ENCODE results near the gene LRRC3. TPM values are rescaled to one million over a fixed set of nuclear protein-coding genes. Genes with fewer than 3 reads are reported as not detected.

LRRC3 gene
- total RNA-seq, 1 experiment from 2014 or later = 4.7 TPM

DNA sequence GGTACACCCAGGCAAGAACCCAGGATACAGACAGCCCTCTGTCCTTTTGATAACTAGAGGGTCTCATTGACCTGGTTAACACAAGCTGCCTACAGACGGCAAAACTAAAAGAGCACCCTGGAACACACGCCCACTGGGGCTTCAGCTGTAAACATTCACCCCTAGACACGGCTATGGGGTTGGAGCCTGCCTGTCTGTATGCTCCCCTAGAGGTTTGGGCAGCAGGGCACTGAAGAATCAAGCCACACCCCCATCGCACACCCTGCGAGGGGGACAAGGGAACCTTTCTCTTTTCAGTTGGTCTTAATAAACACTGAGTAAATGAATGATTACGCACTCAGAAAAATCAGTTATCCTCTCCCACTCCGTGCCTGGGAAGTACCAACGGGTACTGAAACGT lies 35.5 kb downstream of the LRRC3 start:
- POLR2A ChIA-PET = no interaction called here
- CTCF ChIA-PET = no interaction called here

DNA sequence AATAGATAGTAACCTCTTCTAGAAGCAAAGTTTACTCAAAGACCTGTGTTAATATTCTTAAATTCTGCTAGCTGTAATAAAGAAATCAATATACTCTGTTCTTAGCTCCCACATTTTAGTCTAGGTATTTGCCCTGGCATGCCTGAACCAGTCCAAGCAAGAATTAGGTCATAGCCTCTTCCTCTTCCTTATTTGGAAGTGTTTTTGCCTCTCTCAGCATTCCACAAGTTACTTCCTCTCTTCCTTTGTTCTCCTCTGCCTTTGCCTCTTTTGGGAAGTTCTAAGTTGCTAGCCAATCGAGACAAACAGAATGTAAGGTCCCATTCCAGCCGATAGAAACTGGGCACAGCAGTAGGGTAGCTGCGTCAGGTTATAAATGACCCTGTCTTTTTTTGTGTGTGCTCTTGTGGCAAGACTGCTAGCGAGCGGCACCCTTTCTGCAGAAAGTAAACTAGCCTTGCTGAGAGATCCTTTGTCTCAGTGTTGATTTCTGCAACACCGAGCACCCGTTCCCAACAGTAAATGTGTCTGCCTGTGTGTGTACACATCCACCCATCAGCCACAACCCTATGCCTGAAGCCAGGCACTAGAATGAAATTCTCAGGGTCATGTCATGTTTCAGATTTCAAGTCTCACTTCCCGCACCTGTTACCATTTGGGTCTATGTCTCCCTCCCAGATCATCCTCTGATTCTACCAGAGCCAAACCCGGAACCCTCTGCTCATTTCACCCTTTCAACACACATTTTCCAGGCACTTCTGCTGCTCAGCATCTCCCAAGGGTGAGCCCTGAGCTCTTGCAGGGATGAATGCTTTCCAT lies 37.5 kb downstream of the LRRC3 start:
- H3K27me3 ChIP-seq (replicated peaks; ENCODE audit: control insufficient read depth, insufficient read depth, low read length) = no peaks in the 10 kb centered on the region
- intact Hi-C loops (cut with micrococcal nuclease; ENCODE audit: unreplicated experiment) = no loop called here
- DNase-seq = no peak
- ChIA-PET CTCF (interaction anchor here (1.1 kb wide), 1 partner anchor 9 kb away, joined by 3 read pairs; no protein-coding TSS in a partner anchor), POLR2A (no interaction called here)
- no peak for TF ChIP-seq CTCF (IDR thresholded peaks at IDR 0.05; ENCODE audit: insufficient read depth in 1 of 2, low read depth in 1 of 2, low read length in 1 of 2, severe bottlenecking in 1 of 2, unreplicated experiment in 1 of 2)
- H3K36me3 ChIP-seq (ENCODE audit: control insufficient read depth, insufficient read depth, low read length) = no peaks in the 10 kb centered on the region
- Mint-ChIP-seq H3K4me3 (ENCODE audit: unreplicated experiment) (no peak overlapping the region), H3K4me1 (ENCODE audit: low read depth, unreplicated experiment) (peaks cover 6% of the 10 kb centered on the region), H3K27ac (ENCODE audit: unreplicated experiment) (no peak overlapping the region), H3K36me3 (ENCODE audit: insufficient read depth, unreplicated experiment) (no peaks in the 10 kb centered on the region), H3K9me3 (ENCODE audit: unreplicated experiment) (peaks cover 20% of the 10 kb centered on the region), H3K27me3 (ENCODE audit: insufficient read depth, unreplicated experiment) (no peaks in the 10 kb centered on the region)
- no TSS peak for BruUV-seq (replicated peaks)
- no peak overlapping the region for H3K4me3 ChIP-seq (ENCODE audit: low read depth, low read length)
- no peaks in the 10 kb centered on the region for H3K4me1 ChIP-seq
- peaks cover 14% of the 10 kb centered on the region for H3K9me3 ChIP-seq

More for the DNA sequence above, 35.5 kb downstream of the LRRC3 start:
- Histone ChIP-seq H3K9me3 (peaks cover 14% of the 10 kb centered on the region), H3K36me3 (ENCODE audit: control insufficient read depth, insufficient read depth, low read length) (no peaks in the 10 kb centered on the region), H3K27me3 (replicated peaks; ENCODE audit: control insufficient read depth, insufficient read depth, low read length) (no peaks in the 10 kb centered on the region), H3K4me3 (ENCODE audit: low read depth, low read length) (no peak overlapping the region), H3K4me1 (no peaks in the 10 kb centered on the region)
- DNase-seq = no peak
- no peaks in the 10 kb centered on the region for H3K36me3 Mint-ChIP-seq (ENCODE audit: insufficient read depth, unreplicated experiment)
- no peak for TF ChIP-seq CTCF (IDR thresholded peaks at IDR 0.05; ENCODE audit: insufficient read depth in 1 of 2, low read depth in 1 of 2, low read length in 1 of 2, severe bottlenecking in 1 of 2, unreplicated experiment in 1 of 2)
- H3K27me3 Mint-ChIP-seq (ENCODE audit: insufficient read depth, unreplicated experiment) = no peaks in the 10 kb centered on the region
- no TSS peak for BruUV-seq (replicated peaks)
- peaks cover 6% of the 10 kb centered on the region for H3K4me1 Mint-ChIP-seq (ENCODE audit: low read depth, unreplicated experiment)
- H3K27ac Mint-ChIP-seq (ENCODE audit: unreplicated experiment) = no peak overlapping the region
- peaks cover 20% of the 10 kb centered on the region for H3K9me3 Mint-ChIP-seq (ENCODE audit: unreplicated experiment)
- H3K4me3 Mint-ChIP-seq (ENCODE audit: unreplicated experiment) = no peak overlapping the region
- intact Hi-C loops (cut with micrococcal nuclease; ENCODE audit: unreplicated experiment) = no loop called here

DNA sequence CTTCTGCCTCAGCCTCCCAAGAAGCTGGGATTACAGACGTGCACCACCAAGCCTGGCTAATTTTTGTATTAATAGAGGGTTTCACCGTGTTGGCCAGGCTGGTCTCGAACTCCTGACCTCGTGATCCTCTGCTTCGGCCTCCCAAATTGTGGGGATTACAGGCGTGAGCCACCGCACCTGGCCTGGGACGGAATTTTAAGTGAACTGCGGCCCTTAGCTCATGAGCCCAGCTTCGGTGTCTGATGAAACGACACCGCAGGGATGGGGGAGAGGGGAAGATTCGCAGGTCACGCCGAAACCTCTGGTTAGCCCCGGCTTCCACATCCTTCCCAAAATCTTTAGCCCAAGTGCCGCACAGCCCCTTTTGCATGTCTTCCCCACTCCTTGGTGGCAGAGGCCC lies 39.1 kb downstream of the LRRC3 start:
- intact Hi-C loops (cut with micrococcal nuclease; ENCODE audit: unreplicated experiment) = no loop called here
- no peak overlapping the region for H3K27ac Mint-ChIP-seq (ENCODE audit: unreplicated experiment)
- Histone ChIP-seq H3K27me3 (replicated peaks; ENCODE audit: control insufficient read depth, insufficient read depth, low read length) (no peaks in the 10 kb centered on the region), H3K4me3 (ENCODE audit: low read depth, low read length) (no peak overlapping the region), H3K4me1 (no peaks in the 10 kb centered on the region), H3K36me3 (ENCODE audit: control insufficient read depth, insufficient read depth, low read length) (no peaks in the 10 kb centered on the region), H3K9me3 (peaks cover 14% of the 10 kb centered on the region)
- H3K9me3 Mint-ChIP-seq (ENCODE audit: unreplicated experiment) = peaks cover 20% of the 10 kb centered on the region
- peaks cover 6% of the 10 kb centered on the region for H3K4me1 Mint-ChIP-seq (ENCODE audit: low read depth, unreplicated experiment)
- no peaks in the 10 kb centered on the region for H3K36me3 Mint-ChIP-seq (ENCODE audit: insufficient read depth, unreplicated experiment)
- ChIA-PET POLR2A (no interaction called here), CTCF (interaction anchor here (1.1 kb wide), 1 partner anchor 10 kb away, joined by 3 read pairs; no protein-coding TSS in a partner anchor)
- DNase-seq = no peak
- H3K27me3 Mint-ChIP-seq (ENCODE audit: insufficient read depth, unreplicated experiment) = no peaks in the 10 kb centered on the region
- BruUV-seq (replicated peaks) = no TSS peak
- no peak overlapping the region for H3K4me3 Mint-ChIP-seq (ENCODE audit: unreplicated experiment)
- no peak for TF ChIP-seq CTCF (IDR thresholded peaks at IDR 0.05; ENCODE audit: insufficient read depth in 1 of 2, low read depth in 1 of 2, low read length in 1 of 2, severe bottlenecking in 1 of 2, unreplicated experiment in 1 of 2)
